ENCODE results near the gene PNKD.

- TF ChIP-seq TAF1 (IDR thresholded peaks at IDR 0.05; ENCODE audit: low read depth, low read length) (no peak), CTCF (IDR thresholded peaks at IDR 0.05; ENCODE audit: control extremely low read depth in 1 of 3, insufficient read depth in 1 of 3, low read depth in 1 of 3, low read length in 3 of 3) (no peak), SP2 (IDR thresholded peaks at IDR 0.05; ENCODE audit: low read length) (no peak), BCL11A (IDR thresholded peaks at IDR 0.05; ENCODE audit: low read depth in 2 of 2, low read length in 2 of 2) (no peak), RAD21 (IDR thresholded peaks at IDR 0.05 in 1 of 2, conservative IDR thresholded peaks at IDR 0.05 in 1 of 2; ENCODE audit: low read depth in 2 of 2, low read length in 2 of 2) (no peak), SP1 (IDR thresholded peaks at IDR 0.05; ENCODE audit: low read depth, low read length) (no peak), PHF8 (conservative IDR thresholded peaks at IDR 0.05; ENCODE audit: low read depth, low read length) (no peak), CREB1 (IDR thresholded peaks at IDR 0.05) (no peak), RBBP5 (IDR thresholded peaks at IDR 0.05; ENCODE audit: borderline replicate concordance, low read depth, low read length) (no peak), MAFK (IDR thresholded peaks at IDR 0.05; ENCODE audit: low read depth, low read length) (no peak)
These were observed 15.3 kb downstream of the PNKD start for GRCh38 chr2:218285604-218286003.
